DOHH2 (cell line): Measurements from ENCODE around the gene PDE6C.

Source experiments
- CTCF ChIP-seq: fragments of 200-600 bp; sonication (generic); IDR thresholded peaks from one replicate; pipeline ENCODE4 v1.5.1; 2014; ENCODE audit warnings: antibody characterized with exemption, mild to moderate bottlenecking, low read depth, low read length; ENCODE audit not compliant: poor library complexity, severe bottlenecking
- EZH2phosphoT487 ChIP-seq: fragments of 200-600 bp; sonication (generic); IDR thresholded peaks from 2 replicates; pipeline ENCODE4 v1.6.1; 2017; ENCODE audit warnings: borderline replicate concordance, mild to moderate bottlenecking, antibody characterized with exemption, low read length, moderate library complexity, mixed read lengths

- TF ChIP-seq CTCF = no peak
- no peak for TF ChIP-seq EZH2phosphoT487
Measured at GRCh38 chr10:93673791-93674190, 61.5 kb downstream of the PDE6C start.
